Activated CD8-positive, alpha-beta T cell treated with anti-CD3 and anti-CD28 coated beads, Interleukin-2, amount 10 ng/mL, durations not matched to agents 7 days and 5 days (primary cell): Measurements from ENCODE around the gene TRPV2. TPM values are rescaled to one million over a fixed set of nuclear protein-coding genes. Genes with fewer than 3 reads are reported as not detected.
"Not testable (repeated sequence)": the region's sequence is repeated elsewhere in the genome, so short reads cannot be mapped to it uniquely, and the experiment has no call there.

Experiments
- ATAC-seq: fragments of 150-1000 bp; cut with Tn5 transposase; one replicate; pipeline ENCODE4 v1.10.0; 2021; ENCODE audit warnings: moderate library complexity
- CTCF ChIA-PET: fragments of 350-600 bp; sonication (Branson Sonifier 250); formaldehyde crosslinking; loops from one replicate; lab custom pipeline; 2021; ENCODE audit warnings: antibody characterized with exemption; lab: Charles Lee
- POLR2A ChIA-PET: fragments of 350-600 bp; sonication (Branson Sonifier 250); formaldehyde crosslinking; loops from one replicate; lab custom pipeline; 2021; ENCODE audit warnings: antibody characterized with exemption; lab: Charles Lee
- DNase-seq: peaks from one replicate; pipeline ENCODE4 v3.0.0-alpha.2; 2020
- H3K27ac Mint-ChIP-seq: one replicate; pipeline ENCODE4 v1.8.0; 2021; ENCODE audit warnings: mild to moderate bottlenecking, mixed read lengths
- H3K27me3 Mint-ChIP-seq: one replicate; pipeline ENCODE4 v1.8.0; 2021; ENCODE audit warnings: low read depth, mixed read lengths
- H3K36me3 Mint-ChIP-seq: one replicate; pipeline ENCODE4 v1.8.0; 2021; ENCODE audit warnings: low read depth, mixed read lengths
- H3K4me1 Mint-ChIP-seq: one replicate; pipeline ENCODE4 v1.8.0; 2021; ENCODE audit warnings: low read depth, mixed read lengths
- H3K4me3 Mint-ChIP-seq: one replicate; pipeline ENCODE4 v1.8.0; 2021; ENCODE audit warnings: mild to moderate bottlenecking, mixed read lengths
- H3K9me3 Mint-ChIP-seq: one replicate; pipeline ENCODE4 v1.8.0; 2022; ENCODE audit warnings: mixed read lengths; ENCODE audit not compliant: insufficient read depth
- total RNA-seq, 2 experiments: library from RNA; stranded (reverse); gene quantifications; one replicate each; pipeline ENCODE4 v1.2.3, GENCODE V29; 2021

Gene TRPV2
- total RNA-seq, 2 experiments from 2014 or later: 124 to 134 TPM

- ChIA-PET CTCF (interaction anchor here (1.6 to 5.1 kb wide), 2 partner anchors 15 to 80 kb away, joined by 5 to 17 read pairs; no protein-coding TSS in a partner anchor), POLR2A (interaction anchor here (1.2 kb wide), 1 partner anchor 63 kb away, joined by 5 read pairs; the partner anchor contains the start of gene UBB)
- no peaks in the 10 kb centered on the region for H3K9me3 Mint-ChIP-seq
- DNase-seq (no peak), ATAC-seq (no peak)
- no peaks in the 10 kb centered on the region for H3K27me3 Mint-ChIP-seq
- H3K4me3 Mint-ChIP-seq: no peak overlapping the region
- peak overlapping the region; percentile 39 for H3K27ac Mint-ChIP-seq
- peaks cover 69% of the 10 kb centered on the region for H3K36me3 Mint-ChIP-seq
- H3K4me1 Mint-ChIP-seq: peaks cover 57% of the 10 kb centered on the region
Measured at GRCh38 chr17:16444258-16444886, 29.0 kb downstream of the TRPV2 start.

- ATAC-seq: no peak
- Mint-ChIP-seq H3K36me3 (peaks cover 60% of the 10 kb centered on the region), H3K4me1 (peaks cover 44% of the 10 kb centered on the region), H3K27me3 (no peaks in the 10 kb centered on the region), H3K4me3 (no peak overlapping the region), H3K9me3 (no peaks in the 10 kb centered on the region), H3K27ac (peak overlapping the region; percentile 33)
- CTCF ChIA-PET: no interaction called here
- POLR2A ChIA-PET: no interaction called here
- no peak for DNase-seq
Measured at GRCh38 chr17:16446338-16446983, 31.1 kb downstream of the TRPV2 start.

- ChIA-PET POLR2A (no interaction called here), CTCF (interaction anchor here (1.6 kb wide), 1 partner anchor 74 kb away, joined by 5 read pairs; no protein-coding TSS in a partner anchor)
- H3K36me3 Mint-ChIP-seq: peaks cover 48% of the 10 kb centered on the region
- H3K9me3 Mint-ChIP-seq: no peaks in the 10 kb centered on the region
- ATAC-seq: no peak
- peaks cover 32% of the 10 kb centered on the region for H3K4me1 Mint-ChIP-seq
- H3K27ac Mint-ChIP-seq: peak overlapping the region; percentile 69
- H3K27me3 Mint-ChIP-seq: no peaks in the 10 kb centered on the region
- no peak overlapping the region for H3K4me3 Mint-ChIP-seq
- DNase-seq: no peak
Measured at GRCh38 chr17:16447676-16448075, 32.3 kb downstream of the TRPV2 start.

- ATAC-seq: no peak
- CTCF ChIA-PET: interaction anchor here (1.6 to 3.1 kb wide), 2 partner anchors 73 to 85 kb away, joined by 5 to 9 read pairs; no protein-coding TSS in a partner anchor
- H3K4me1 Mint-ChIP-seq: peaks cover 31% of the 10 kb centered on the region
- no peak for DNase-seq
- peaks cover 46% of the 10 kb centered on the region for H3K36me3 Mint-ChIP-seq
- POLR2A ChIA-PET: interaction anchor here (0.6 kb wide), 1 partner anchor 68 kb away, joined by 3 read pairs; no protein-coding TSS in a partner anchor
- no peak overlapping the region for H3K27ac Mint-ChIP-seq
- no peak overlapping the region for H3K4me3 Mint-ChIP-seq
- no peaks in the 10 kb centered on the region for H3K9me3 Mint-ChIP-seq
- H3K27me3 Mint-ChIP-seq: no peaks in the 10 kb centered on the region
Measured at GRCh38 chr17:16448490-16448889, 33.1 kb downstream of the TRPV2 start.

- DNase-seq: no peak
- POLR2A ChIA-PET: no interaction called here
- no peaks in the 10 kb centered on the region for H3K27me3 Mint-ChIP-seq
- H3K9me3 Mint-ChIP-seq: no peaks in the 10 kb centered on the region
- H3K4me1 Mint-ChIP-seq: peaks cover 28% of the 10 kb centered on the region
- H3K4me3 Mint-ChIP-seq: no peak overlapping the region
- no peak for ATAC-seq
- CTCF ChIA-PET: interaction anchor here (1.6 to 6.3 kb wide), 3 partner anchors 71 to 85 kb away, joined by 5 to 111 read pairs (median 9); no protein-coding TSS in a partner anchor
- H3K36me3 Mint-ChIP-seq: peaks cover 46% of the 10 kb centered on the region
- H3K27ac Mint-ChIP-seq: no peak overlapping the region
Measured at GRCh38 chr17:16449121-16449570, 33.8 kb downstream of the TRPV2 start.

GRCh38 chr17:16450028-16450427 lies 34.7 kb downstream of the TRPV2 start:
- Mint-ChIP-seq H3K4me1 (peaks cover 23% of the 10 kb centered on the region), H3K4me3 (no peak overlapping the region)
- POLR2A ChIA-PET: interaction anchor here (1.9 kb wide), 1 partner anchor 10 kb away, joined by 9 read pairs; no protein-coding TSS in a partner anchor

GRCh38 chr17:16452268-16452667 lies 36.9 kb downstream of the TRPV2 start:
- not testable (repeated sequence) for H3K27me3 Mint-ChIP-seq, ATAC-seq, DNase-seq, H3K27ac Mint-ChIP-seq, H3K9me3 Mint-ChIP-seq, H3K4me3 Mint-ChIP-seq
- CTCF ChIA-PET: interaction anchor here (0.6 to 6.3 kb wide), 15 partner anchors 11 to 166 kb away, joined by 3 to 111 read pairs (median 7); no protein-coding TSS in a partner anchor
- peaks cover 31% of the 10 kb centered on the region for H3K36me3 Mint-ChIP-seq
- peaks cover 21% of the 10 kb centered on the region for H3K4me1 Mint-ChIP-seq
- POLR2A ChIA-PET: interaction anchor here (0.7 kb wide), 1 partner anchor 75 kb away, joined by 3 read pairs; no protein-coding TSS in a partner anchor

More at GRCh38 chr17:16450028-16450427, 34.7 kb downstream of the TRPV2 start:
- Mint-ChIP-seq H3K27ac (peak overlapping the region; percentile 5), H3K27me3 (no peaks in the 10 kb centered on the region), H3K36me3 (peaks cover 42% of the 10 kb centered on the region), H3K9me3 (no peaks in the 10 kb centered on the region)
- ATAC-seq (no peak), DNase-seq (no peak)
- CTCF ChIA-PET: interaction anchor here (0.9 to 6.3 kb wide), 4 partner anchors 9 to 86 kb away, joined by 3 to 111 read pairs (median 6); no protein-coding TSS in a partner anchor

- Mint-ChIP-seq H3K9me3 (no peaks in the 10 kb centered on the region), H3K4me1 (peaks cover 11% of the 10 kb centered on the region), H3K27me3 (no peaks in the 10 kb centered on the region), H3K4me3 (no peak overlapping the region), H3K36me3 (peaks cover 20% of the 10 kb centered on the region), H3K27ac (peak overlapping the region; percentile 58)
- no peak for ATAC-seq
- ChIA-PET POLR2A (no interaction called here), CTCF (interaction anchor here (0.6 to 6.3 kb wide), 23 partner anchors 9 to 236 kb away, joined by 3 to 111 read pairs (median 5); partner anchors contain the start of genes CCDC144A and ZNF287)
- DNase-seq: no peak
Measured at GRCh38 chr17:16453493-16453851, 38.1 kb downstream of the TRPV2 start.

GRCh38 chr17:16455997-16456741 lies 40.8 kb downstream of the TRPV2 start:
- Mint-ChIP-seq H3K9me3 (no peaks in the 10 kb centered on the region), H3K36me3 (peaks cover 8% of the 10 kb centered on the region), H3K27me3 (no peaks in the 10 kb centered on the region), H3K4me3 (no peak overlapping the region), H3K4me1 (peaks cover 14% of the 10 kb centered on the region), H3K27ac (peak overlapping the region; percentile 40)
- DNase-seq: no peak
- no peak for ATAC-seq
- ChIA-PET POLR2A (no interaction called here), CTCF (no interaction called here)

- Mint-ChIP-seq H3K4me1 (peaks cover 14% of the 10 kb centered on the region), H3K36me3 (peaks cover 8% of the 10 kb centered on the region), H3K4me3 (no peak overlapping the region), H3K9me3 (no peaks in the 10 kb centered on the region), H3K27ac (peak overlapping the region; percentile 13), H3K27me3 (no peaks in the 10 kb centered on the region)
- ChIA-PET CTCF (no interaction called here), POLR2A (no interaction called here)
- DNase-seq: no peak
- no peak for ATAC-seq
Measured at GRCh38 chr17:16456742-16457316, 41.5 kb downstream of the TRPV2 start.

GRCh38 chr17:16459271-16459670 lies 43.9 kb downstream of the TRPV2 start:
- no peaks in the 10 kb centered on the region for H3K36me3 Mint-ChIP-seq
- ATAC-seq (no peak), DNase-seq (no peak)
- no peak overlapping the region for H3K27ac Mint-ChIP-seq
- no peak overlapping the region for H3K4me3 Mint-ChIP-seq
- peaks cover 10% of the 10 kb centered on the region for H3K4me1 Mint-ChIP-seq
- H3K27me3 Mint-ChIP-seq: no peaks in the 10 kb centered on the region
- H3K9me3 Mint-ChIP-seq: no peaks in the 10 kb centered on the region
- CTCF ChIA-PET: interaction anchor here (1.1 kb wide), 1 partner anchor 9 kb away, joined by 3 read pairs; no protein-coding TSS in a partner anchor
- POLR2A ChIA-PET: interaction anchor here (0.9 to 1.1 kb wide), 2 partner anchors 44 to 78 kb away, joined by 3 read pairs; partner anchors contain the start of gene UBB
